Epithelial cell of esophagus (primary cell): ENCODE measurements around the gene CHST9.
A peak's percentile ranks its signal among the peaks of the same experiment; 100 is the strongest.
"Not testable (repeated sequence)": the region's sequence is repeated elsewhere in the genome, so short reads cannot be mapped to it uniquely, and the experiment has no call there.

Experiments used
- DNase-seq: peaks from one replicate; pipeline ENCODE4 v3.0.0; 2010; ENCODE audit warnings: low read depth
- H3K4me3 ChIP-seq: 2 replicates; pipeline ENCODE4 v1.5.1; 2011; ENCODE audit warnings: mild to moderate bottlenecking, low read length, control low read depth
- CTCF ChIP-seq: IDR thresholded peaks from 2 replicates; pipeline ENCODE4 v1.5.1; 2011; ENCODE audit warnings: low read depth, mild to moderate bottlenecking, low read length, control low read depth, inconsistent platforms; ENCODE audit not compliant: insufficient read depth; ENCODE audit errors: missing control alignments

CHST9 gene

GRCh38 chr18:27165412-27165811 is 19.7 kb downstream of the CHST9 start:
- no peak for TF ChIP-seq CTCF
- peak; percentile 15 for DNase-seq

GRCh38 chr18:27164905-27165304 is 20.2 kb downstream of the CHST9 start:
- H3K4me3 ChIP-seq = no peak overlapping the region
- TF ChIP-seq CTCF = no peak
- DNase-seq = no peak

More at GRCh38 chr18:27165412-27165811, 19.7 kb downstream of the CHST9 start:
- H3K4me3 ChIP-seq = no peak overlapping the region

DNA sequence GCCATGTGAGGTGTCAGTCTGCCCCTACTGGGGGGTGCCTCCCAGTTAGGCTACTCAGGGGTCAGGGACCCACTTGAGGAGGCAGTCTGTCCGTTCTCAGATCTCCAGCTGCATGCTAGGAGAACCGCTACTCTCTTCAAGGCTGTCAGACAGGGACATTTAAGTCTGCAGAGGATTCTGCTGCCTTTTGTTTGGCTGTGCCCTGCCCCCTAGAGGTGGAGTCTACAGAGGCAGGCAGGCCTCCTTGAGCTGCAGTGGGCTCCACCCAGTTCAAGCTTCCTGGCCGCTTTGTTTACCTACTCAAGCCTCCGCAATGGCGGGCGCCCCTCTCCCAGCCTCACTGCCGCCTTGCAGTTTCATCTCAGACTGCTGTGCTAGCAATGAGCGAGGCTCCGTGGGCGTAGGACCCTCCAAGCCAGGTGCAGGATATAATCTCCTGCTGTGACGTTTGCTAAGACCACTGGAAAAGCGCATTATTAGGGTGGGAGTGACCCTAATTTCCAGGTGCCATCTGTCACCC is 21.9 kb downstream of the CHST9 start:
- not testable (repeated sequence) for DNase-seq, H3K4me3 ChIP-seq

GRCh38 chr18:27149240-27149639 is 35.9 kb downstream of the CHST9 start:
- not testable (repeated sequence) for H3K4me3 ChIP-seq, DNase-seq

DNA sequence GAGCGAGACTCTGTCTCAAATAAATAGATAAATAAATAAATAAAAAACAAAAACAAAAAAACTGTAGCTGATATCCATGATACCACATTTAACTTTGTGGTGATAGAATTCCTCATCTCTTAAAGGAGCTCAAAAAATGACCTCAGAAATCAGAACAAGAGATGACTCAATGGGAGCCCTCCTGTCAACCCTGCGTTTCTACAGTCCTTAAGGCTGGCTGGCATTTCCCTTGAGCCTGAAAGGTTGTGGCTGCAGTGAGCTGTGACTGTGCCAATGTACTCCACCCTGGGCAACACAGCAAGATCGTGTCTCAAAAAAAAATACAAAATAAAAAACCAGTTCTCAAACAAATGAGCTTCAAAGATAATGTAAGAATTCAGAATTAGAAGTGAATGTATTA is 40.4 kb downstream of the CHST9 start:
- no peak for TF ChIP-seq CTCF
- no peak overlapping the region for H3K4me3 ChIP-seq
- DNase-seq = no peak

GRCh38 chr18:27143580-27144287 is 41.4 kb downstream of the CHST9 start:
- no peak for DNase-seq
- no peak for TF ChIP-seq CTCF
- no peak overlapping the region for H3K4me3 ChIP-seq

DNA sequence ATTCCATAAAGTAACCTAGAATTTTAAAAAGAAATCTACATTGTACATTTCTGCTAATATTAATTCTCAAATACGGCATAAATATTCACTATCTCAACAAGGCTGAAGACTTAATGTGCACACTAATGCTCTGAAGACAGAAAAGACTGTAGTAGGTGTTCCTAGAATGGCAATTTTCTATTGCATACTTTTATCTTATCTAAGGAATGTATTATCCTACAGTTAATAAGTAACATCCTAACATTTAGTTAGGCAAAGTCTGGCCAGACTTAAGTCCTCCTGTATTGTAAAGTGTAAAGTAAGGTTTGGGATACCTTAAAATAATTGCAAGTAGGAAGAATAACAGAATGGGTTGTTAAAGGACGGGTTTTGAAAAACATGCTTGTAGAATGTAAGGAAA is 42.2 kb downstream of the CHST9 start:
- DNase-seq = no peak
- no peak for TF ChIP-seq CTCF
- H3K4me3 ChIP-seq = no peak overlapping the region

- TF ChIP-seq CTCF = no peak
- DNase-seq = no peak
- no peak overlapping the region for H3K4me3 ChIP-seq
Measured at GRCh38 chr18:27141876-27142275, 43.2 kb downstream of the CHST9 start.
